Osteoblast (primary cell): Measurements from ENCODE around the gene PEA15. TPM values are rescaled to one million over a fixed set of nuclear protein-coding genes. Genes with fewer than 3 reads are reported as not detected.

ENCODE experiments used
- DNase-seq: peaks from one replicate; pipeline ENCODE4 v3.0.0; 2011; ENCODE audit warnings: low spot score, mixed read lengths; ENCODE audit not compliant: insufficient read length; ENCODE audit errors: missing footprints
- H2AFZ ChIP-seq: 2 replicates; pipeline ENCODE4 v1.6.0; 2011; ENCODE audit warnings: mild to moderate bottlenecking, low read length
- H3K27ac ChIP-seq: 2 replicates; pipeline ENCODE4 v1.5.1; 2011; ENCODE audit warnings: mild to moderate bottlenecking, low read depth, low read length, moderate library complexity
- H3K27me3 ChIP-seq: 2 replicates; pipeline ENCODE4 v1.6.0; 2012; ENCODE audit warnings: mild to moderate bottlenecking, control low read depth, inconsistent platforms, low read length, moderate library complexity; ENCODE audit not compliant: insufficient read depth
- H3K36me3 ChIP-seq: 2 replicates; pipeline ENCODE4 v1.5.1; 2011; ENCODE audit warnings: mild to moderate bottlenecking, low read length, control low read depth, moderate library complexity; ENCODE audit not compliant: insufficient read depth
- H3K4me1 ChIP-seq: 2 replicates; pipeline ENCODE4 v1.5.1; 2011; ENCODE audit warnings: mild to moderate bottlenecking, low read length, control low read depth, moderate library complexity; ENCODE audit not compliant: insufficient read depth
- H3K4me2 ChIP-seq: 2 replicates; pipeline ENCODE4 v1.6.0; 2011; ENCODE audit warnings: mild to moderate bottlenecking, low read length; ENCODE audit not compliant: insufficient read depth
- H3K4me3 ChIP-seq: fragments of 200-600 bp; sonication (generic); 3 replicates; pipeline ENCODE4 v1.5.1; 2012; ENCODE audit warnings: mild to moderate bottlenecking, low read length, inconsistent platforms; ENCODE audit not compliant: insufficient read depth
- H3K79me2 ChIP-seq: 2 replicates; pipeline ENCODE4 v1.6.0; 2012; ENCODE audit warnings: mild to moderate bottlenecking, low read length, control low read depth, inconsistent platforms; ENCODE audit not compliant: insufficient read depth
- H3K9me3 ChIP-seq: 2 replicates; pipeline ENCODE4 v1.5.1; 2011; ENCODE audit warnings: low read depth, low read length, control low read depth
- H4K20me1 ChIP-seq: 2 replicates; pipeline ENCODE4 v1.6.0; 2012; ENCODE audit warnings: mild to moderate bottlenecking, low read length, control low read depth; ENCODE audit not compliant: insufficient read depth
- total RNA-seq: library from RNA; depleted of rRNA; stranded (reverse); fragments of >200 nt; gene quantifications from 2 replicates; pipeline ENCODE4 v1.2.3, GENCODE V29; 2012
- TF ChIP-seq, protein P1 (sequence below): IDR thresholded peaks from 2 replicates; pipeline ENCODE4 v1.5.1; 2011; ENCODE audit warnings: mild to moderate bottlenecking, low read depth, low read length, moderate library complexity; ENCODE audit errors: extremely low read depth

Gene PEA15
- total RNA-seq, 1 donor = 200 TPM

DNA sequence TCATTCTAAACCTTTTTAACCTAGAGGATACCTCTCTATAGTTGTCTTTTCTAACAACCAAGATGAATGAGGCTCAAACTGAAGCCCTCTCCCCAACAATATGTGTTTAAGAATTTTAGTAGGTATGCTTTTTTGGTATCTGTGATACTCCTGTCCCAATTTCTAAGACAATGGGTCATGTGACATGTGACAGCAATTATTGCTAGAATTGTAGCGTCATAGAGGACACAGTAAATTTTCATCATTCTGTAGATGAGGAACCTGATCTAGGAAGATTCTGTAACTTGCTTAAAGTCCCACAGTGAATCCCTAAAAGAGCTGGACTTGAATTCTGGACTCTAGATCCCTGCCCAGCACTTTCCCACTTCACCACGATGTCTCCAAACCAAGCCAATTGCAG lies 26.5 kb upstream of the PEA15 start:
- Histone ChIP-seq H2AFZ (no peak overlapping the region), H4K20me1 (no peaks in the 10 kb centered on the region), H3K36me3 (no peaks in the 10 kb centered on the region), H3K4me1 (no peaks in the 10 kb centered on the region), H3K4me3 (no peak overlapping the region), H3K27me3 (peaks cover 18% of the 10 kb centered on the region), H3K79me2 (no peaks in the 10 kb centered on the region), H3K9me3 (no peaks in the 10 kb centered on the region), H3K27ac (no peak overlapping the region), H3K4me2 (no peak overlapping the region)
- DNase-seq = no peak
- TF ChIP-seq, protein P1, sequence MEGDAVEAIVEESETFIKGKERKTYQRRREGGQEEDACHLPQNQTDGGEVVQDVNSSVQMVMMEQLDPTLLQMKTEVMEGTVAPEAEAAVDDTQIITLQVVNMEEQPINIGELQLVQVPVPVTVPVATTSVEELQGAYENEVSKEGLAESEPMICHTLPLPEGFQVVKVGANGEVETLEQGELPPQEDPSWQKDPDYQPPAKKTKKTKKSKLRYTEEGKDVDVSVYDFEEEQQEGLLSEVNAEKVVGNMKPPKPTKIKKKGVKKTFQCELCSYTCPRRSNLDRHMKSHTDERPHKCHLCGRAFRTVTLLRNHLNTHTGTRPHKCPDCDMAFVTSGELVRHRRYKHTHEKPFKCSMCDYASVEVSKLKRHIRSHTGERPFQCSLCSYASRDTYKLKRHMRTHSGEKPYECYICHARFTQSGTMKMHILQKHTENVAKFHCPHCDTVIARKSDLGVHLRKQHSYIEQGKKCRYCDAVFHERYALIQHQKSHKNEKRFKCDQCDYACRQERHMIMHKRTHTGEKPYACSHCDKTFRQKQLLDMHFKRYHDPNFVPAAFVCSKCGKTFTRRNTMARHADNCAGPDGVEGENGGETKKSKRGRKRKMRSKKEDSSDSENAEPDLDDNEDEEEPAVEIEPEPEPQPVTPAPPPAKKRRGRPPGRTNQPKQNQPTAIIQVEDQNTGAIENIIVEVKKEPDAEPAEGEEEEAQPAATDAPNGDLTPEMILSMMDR = no peak

DNA sequence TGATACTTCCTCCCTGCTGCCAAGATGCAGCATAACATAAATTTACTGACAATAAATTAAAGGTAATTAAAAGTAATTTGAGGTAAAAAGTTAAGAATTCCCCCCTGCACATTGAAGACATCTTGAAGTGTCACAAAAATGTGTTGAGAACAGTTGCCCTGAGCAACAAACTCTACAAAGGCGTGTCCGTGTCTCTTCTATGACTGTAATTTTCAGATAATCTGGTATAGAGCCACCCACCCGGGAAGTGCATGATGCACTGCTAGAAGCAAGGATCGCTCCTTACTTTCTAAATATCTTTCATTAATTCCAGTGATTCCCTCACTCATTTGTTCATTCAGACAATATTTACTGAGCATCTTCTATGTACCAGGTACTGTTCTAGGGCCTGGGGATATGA lies 25.8 kb upstream of the PEA15 start:
- TF ChIP-seq, protein P1 = no peak
- Histone ChIP-seq H3K9me3 (no peaks in the 10 kb centered on the region), H3K4me3 (no peak overlapping the region), H2AFZ (no peak overlapping the region), H3K36me3 (no peaks in the 10 kb centered on the region), H3K4me2 (no peak overlapping the region), H3K27ac (no peak overlapping the region), H3K79me2 (no peaks in the 10 kb centered on the region), H3K27me3 (peaks cover 14% of the 10 kb centered on the region), H4K20me1 (no peaks in the 10 kb centered on the region), H3K4me1 (no peaks in the 10 kb centered on the region)
- DNase-seq = no peak

DNA sequence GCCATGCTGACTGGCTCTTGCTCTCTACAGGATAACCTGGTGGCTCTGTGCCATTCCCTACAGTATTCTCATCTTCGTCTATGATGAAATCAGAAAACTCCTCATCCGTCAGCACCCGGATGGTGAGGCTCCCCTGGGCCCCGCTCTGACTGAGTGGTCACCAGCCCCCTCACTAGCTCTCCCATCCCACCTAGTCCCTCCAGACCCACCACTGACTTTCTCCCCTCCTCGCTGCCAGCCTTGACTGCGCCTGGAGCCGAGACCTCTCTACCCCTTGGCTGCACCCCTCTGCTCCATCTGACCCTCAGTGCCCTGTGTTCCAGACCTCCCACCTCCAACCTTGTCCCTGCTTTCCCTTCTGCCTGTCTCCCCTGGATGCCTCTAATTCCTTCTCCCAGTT lies 18.9 kb upstream of the PEA15 start:
- Histone ChIP-seq H3K4me1 (peaks cover 6% of the 10 kb centered on the region), H3K9me3 (no peaks in the 10 kb centered on the region), H3K27me3 (no peaks in the 10 kb centered on the region), H3K4me2 (no peak overlapping the region), H3K36me3 (no peaks in the 10 kb centered on the region), H3K79me2 (no peaks in the 10 kb centered on the region), H3K4me3 (no peak overlapping the region), H2AFZ (no peak overlapping the region), H3K27ac (no peak overlapping the region), H4K20me1 (no peaks in the 10 kb centered on the region)
- TF ChIP-seq, protein P1 = no peak
- DNase-seq = no peak

DNA sequence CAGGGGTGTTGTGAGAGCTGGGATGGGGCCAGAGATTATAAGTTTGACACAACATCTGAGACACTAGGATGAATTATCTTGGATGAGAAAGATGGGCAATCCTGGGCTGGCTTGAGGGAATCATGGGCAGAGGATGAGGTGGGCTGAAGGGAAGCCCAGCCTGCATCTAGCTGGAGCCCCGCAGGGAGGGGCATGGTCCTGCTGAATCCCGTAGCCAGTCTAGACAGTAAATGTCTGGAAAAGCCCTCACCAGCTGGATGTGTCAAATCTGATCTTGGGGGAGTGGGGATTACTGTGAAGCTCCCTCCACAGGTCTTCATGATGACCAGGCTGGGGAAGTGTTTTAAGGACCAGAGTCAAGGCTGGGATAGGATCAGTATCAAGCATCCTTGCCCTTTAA lies 18.5 kb upstream of the PEA15 start:
- H3K4me2 ChIP-seq = no peak overlapping the region
- no peaks in the 10 kb centered on the region for H3K36me3 ChIP-seq
- H3K79me2 ChIP-seq = no peaks in the 10 kb centered on the region
- no peaks in the 10 kb centered on the region for H3K27me3 ChIP-seq
- H3K9me3 ChIP-seq = no peaks in the 10 kb centered on the region
- TF ChIP-seq, protein P1 = no peak
- H3K4me3 ChIP-seq = no peak overlapping the region
- H3K27ac ChIP-seq = no peak overlapping the region
- peaks cover 6% of the 10 kb centered on the region for H3K4me1 ChIP-seq
- no peak overlapping the region for H2AFZ ChIP-seq
- DNase-seq = no peak
- no peaks in the 10 kb centered on the region for H4K20me1 ChIP-seq
